GM19351 (cell line): Measurements from ENCODE around the gene UST.
"Not testable (repeated sequence)": the region's sequence is repeated elsewhere in the genome, so short reads cannot be mapped to it uniquely, and the experiment has no call there.

Source experiments
- ATAC-seq: cut with Tn5 transposase; IDR thresholded peaks from one replicate; pipeline ENCODE4 v1.9.1; 2021; ENCODE audit warnings: mild to moderate bottlenecking, moderate library complexity; ENCODE audit not compliant: unreplicated experiment

UST gene

GRCh38 chr6:148935705-148936435, 189.0 kb downstream of the UST start:
- no peak for ATAC-seq

GRCh38 chr6:148943451-148943850, 196.6 kb downstream of the UST start:
- no peak for ATAC-seq

- no peak for ATAC-seq
Observed at GRCh38 chr6:148944608-148945007, 197.8 kb downstream of the UST start.

- ATAC-seq, result no peak
Observed at GRCh38 chr6:148945301-148946021, 198.6 kb downstream of the UST start.

GRCh38 chr6:148947621-148948444, 201.0 kb downstream of the UST start:
- peak; percentile 87 for ATAC-seq

DNA sequence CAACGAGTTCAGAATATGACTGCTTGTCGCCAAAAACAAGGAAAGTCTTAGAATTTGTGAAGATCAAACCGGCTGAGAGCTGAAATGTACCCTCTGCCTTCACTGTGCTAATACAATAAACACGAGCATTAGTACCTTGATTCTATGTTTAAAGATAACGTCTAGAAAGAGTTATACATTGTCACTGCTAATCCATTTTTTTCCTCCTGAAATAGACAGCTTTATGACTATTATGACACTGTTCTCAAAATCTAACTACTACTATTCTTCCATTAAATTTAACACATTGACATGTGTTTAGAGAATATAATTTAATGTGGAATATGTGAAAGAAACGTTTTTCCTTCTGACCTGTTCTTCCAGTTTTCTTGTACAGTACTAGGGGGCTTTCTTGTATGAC, 204.8 kb downstream of the UST start:
- ATAC-seq, result no peak

- no peak for ATAC-seq
Observed at GRCh38 chr6:148952147-148953035, 205.6 kb downstream of the UST start.

- ATAC-seq, result no peak
Observed at GRCh38 chr6:148954461-148954860, 207.6 kb downstream of the UST start.

- no peak for ATAC-seq
Observed at GRCh38 chr6:148954934-148955333, 208.1 kb downstream of the UST start.

DNA sequence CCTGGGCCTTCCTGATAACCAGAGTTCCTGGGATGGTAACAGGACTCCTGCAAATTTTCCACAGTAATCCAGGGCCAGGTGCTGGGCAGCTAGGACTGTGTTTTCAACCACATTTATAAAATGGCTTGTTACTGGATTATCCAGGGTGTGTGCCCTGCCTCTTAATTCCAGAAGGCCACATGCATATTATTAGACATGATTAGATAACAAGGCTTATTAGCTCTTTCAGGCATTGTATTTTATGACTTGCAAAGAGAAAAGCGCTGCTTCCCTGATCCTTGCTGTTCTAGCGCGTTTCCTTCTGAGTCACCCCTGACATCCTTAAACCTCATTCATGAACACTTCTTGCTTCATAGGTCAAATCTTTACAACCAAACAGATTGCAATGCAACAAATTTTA, 208.6 kb downstream of the UST start:
- no peak for ATAC-seq

DNA sequence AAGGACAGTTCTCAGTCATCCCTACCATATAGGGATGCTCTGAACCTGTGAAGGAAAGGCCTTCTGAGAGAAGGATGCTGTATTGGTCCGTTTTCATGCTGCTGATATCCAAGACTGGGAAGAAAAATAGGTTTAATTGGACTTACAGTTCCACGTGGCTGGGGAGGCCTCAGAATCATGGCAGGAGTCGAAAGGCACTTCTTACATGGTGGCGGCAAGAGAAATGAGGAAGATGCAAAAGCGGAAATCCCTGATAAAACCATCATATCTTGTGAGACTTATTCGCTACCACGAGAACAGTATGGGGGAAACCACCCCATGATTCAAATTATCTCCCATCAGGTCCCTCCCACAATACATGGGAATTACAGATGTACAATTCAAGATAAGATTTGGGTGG, 209.3 kb downstream of the UST start:
- ATAC-seq, result not testable (repeated sequence)

GRCh38 chr6:148957752-148958151, 210.9 kb downstream of the UST start:
- no peak for ATAC-seq

DNA sequence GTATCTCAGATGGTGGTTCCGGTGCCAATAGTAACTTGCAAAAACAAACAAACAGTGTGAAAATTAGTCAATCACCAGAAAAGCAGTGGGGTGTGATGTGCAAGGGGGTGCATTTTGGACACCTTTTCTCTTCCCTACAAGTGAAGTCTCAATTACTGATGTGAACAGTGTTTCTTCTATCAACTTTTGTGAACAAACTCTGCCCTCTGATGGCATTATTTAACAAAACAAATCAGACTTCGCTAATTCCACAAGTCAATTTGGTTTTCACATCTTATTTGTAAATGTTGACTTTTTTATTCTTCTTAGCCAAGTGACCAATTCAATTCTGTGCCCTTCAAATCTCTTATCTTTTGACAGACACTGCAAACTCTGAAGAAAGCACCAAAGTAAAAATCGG, 212.2 kb downstream of the UST start:
- ATAC-seq, result no peak

GRCh38 chr6:148959501-148959900, 212.7 kb downstream of the UST start:
- ATAC-seq, result no peak

DNA sequence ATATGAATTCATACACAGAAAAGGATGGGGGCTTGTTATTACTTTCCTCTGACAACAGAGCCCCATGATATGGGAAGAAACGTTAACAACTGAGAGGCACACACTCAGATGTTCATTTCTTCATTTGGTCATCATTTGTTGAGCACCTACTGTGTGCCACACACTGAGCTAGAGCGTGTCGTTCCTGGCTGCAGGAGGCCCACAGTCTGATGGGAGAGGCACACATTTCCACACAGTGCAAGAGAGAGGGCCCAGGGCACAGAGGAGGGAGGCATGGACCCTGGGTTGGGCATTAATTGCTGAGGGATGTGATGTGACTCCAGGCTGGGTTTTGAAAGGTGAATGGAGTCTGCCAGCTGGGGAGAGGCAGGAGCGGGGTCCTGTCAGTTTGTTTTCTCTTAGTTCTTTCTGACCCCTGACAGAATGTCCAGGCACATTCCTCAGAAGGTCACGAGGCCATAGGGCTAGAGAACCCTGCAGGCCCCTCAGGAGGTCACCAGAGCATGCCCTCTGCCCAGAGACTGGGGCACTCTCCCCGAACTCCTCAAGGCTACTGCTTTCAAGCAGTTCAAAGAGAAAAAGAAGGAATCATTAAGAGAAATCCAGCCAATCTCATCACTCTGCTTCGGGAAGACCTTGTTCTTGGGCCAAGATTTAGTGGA, 216.2 kb downstream of the UST start:
- ATAC-seq, result no peak

GRCh38 chr6:148963738-148964137, 216.9 kb downstream of the UST start:
- no peak for ATAC-seq

DNA sequence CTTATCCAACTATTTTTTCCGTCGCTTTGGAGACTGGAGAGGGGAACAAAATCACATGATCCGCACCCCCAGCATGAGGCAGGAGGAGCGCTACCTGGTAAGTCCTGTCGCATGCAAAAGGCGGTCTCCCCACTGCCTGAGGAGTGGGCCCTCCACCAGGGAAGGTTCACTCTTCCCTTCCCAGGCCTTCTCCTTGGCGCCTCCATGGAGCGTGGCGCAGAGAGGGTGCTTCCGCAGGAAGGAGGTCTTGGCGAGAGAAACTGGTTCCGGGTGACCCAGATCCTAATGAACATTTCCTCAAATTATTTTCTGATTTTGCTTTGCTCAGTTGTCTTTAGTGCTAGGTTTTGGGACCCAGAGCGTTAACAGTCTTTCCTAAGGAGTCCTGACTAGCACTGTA, 217.6 kb downstream of the UST start:
- no peak for ATAC-seq

- no peak for ATAC-seq
Observed at GRCh38 chr6:148965287-148965686, 218.5 kb downstream of the UST start.

- no peak for ATAC-seq
Observed at GRCh38 chr6:148967011-148967520, 220.2 kb downstream of the UST start.

DNA sequence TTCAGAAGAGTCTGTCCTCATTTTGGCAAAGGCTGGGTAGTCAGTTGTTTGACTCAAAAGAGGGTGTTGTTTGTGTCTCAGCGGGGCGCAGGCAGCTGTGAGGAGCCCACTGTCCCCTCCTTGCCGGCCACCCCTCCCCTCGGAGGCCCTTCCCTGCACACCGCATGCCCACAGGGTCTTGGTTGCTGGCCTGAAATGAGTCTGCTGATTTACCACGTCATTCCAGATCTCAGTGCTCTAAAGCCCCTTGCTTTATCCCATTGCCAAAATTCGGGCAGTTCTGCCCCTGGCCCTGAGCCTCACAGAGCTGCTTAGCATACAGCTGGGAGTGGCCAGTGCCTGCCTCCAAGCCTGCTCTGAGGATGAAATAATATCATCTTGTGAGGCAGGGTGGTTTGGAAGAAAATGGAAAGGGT, 220.7 kb downstream of the UST start:
- no peak for ATAC-seq
